ENCODE results near the gene PHEX.

DNA sequence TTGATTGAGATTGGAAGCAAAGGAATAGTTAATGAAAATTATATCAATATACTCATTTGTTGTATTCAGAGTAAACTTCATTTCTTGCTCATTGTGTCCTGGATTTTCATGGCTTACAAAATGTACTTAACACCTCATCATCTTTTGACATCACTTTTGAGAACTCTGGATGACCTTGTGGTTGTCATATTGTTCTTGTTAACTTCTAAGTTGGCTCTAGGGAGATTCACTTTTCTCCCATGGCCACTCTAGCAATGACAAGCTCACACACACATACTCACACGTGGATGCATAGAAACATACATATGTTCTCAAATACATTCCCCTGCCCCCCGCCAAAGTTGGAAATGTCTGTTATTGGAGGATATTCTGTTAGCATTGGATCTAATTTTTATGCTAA, 15.3 kb downstream of the PHEX start:
- TF ChIP-seq CTCF (IDR thresholded peaks at IDR 0.05; ENCODE audit: insufficient read depth, low read length) (no peak), REST (IDR thresholded peaks at IDR 0.05; ENCODE audit: insufficient replicate concordance, low read depth) (no peak), GABPA (IDR thresholded peaks at IDR 0.05; ENCODE audit: low read depth) (no peak)
